H9 (cell line): ENCODE measurements around the gene MEIS2. TPM values are rescaled to one million over a fixed set of nuclear protein-coding genes. Genes with fewer than 3 reads are reported as not detected.

ENCODE experiments used
- DNase-seq: peaks from one replicate; pipeline ENCODE4 v3.0.0-alpha.2; 2017
- H2AFZ ChIP-seq: one replicate; pipeline ENCODE4 v1.6.1; 2013; ENCODE audit warnings: mild to moderate bottlenecking, low read length, control low read depth, moderate library complexity
- H2AK5ac ChIP-seq: 2 replicates; pipeline ENCODE4 v1.6.1; 2013; ENCODE audit warnings: low read length, control low read depth, mixed read lengths; ENCODE audit not compliant: insufficient read length
- H2BK120ac ChIP-seq: one replicate; pipeline ENCODE4 v1.6.1; 2013; ENCODE audit warnings: low read depth, mild to moderate bottlenecking, low read length, control low read depth, inconsistent platforms; ENCODE audit not compliant: poor library complexity, severe bottlenecking
- H2BK12ac ChIP-seq: 2 replicates; pipeline ENCODE4 v1.6.1; 2013; ENCODE audit warnings: low read length, control low read depth, mixed read lengths, low read depth; ENCODE audit not compliant: insufficient read length
- H2BK15ac ChIP-seq: 2 replicates; pipeline ENCODE4 v1.6.1; 2013; ENCODE audit warnings: low read depth, low read length, control low read depth
- H2BK20ac ChIP-seq: one replicate; pipeline ENCODE4 v1.6.1; 2013; ENCODE audit warnings: low read depth, mild to moderate bottlenecking, low read length, control low read depth, inconsistent platforms; ENCODE audit not compliant: poor library complexity, severe bottlenecking
- H2BK5ac ChIP-seq: 2 replicates; pipeline ENCODE4 v1.6.1; 2013; ENCODE audit warnings: low read length, control low read depth, mixed read lengths; ENCODE audit not compliant: insufficient read length
- H3K14ac ChIP-seq: 2 replicates; pipeline ENCODE4 v1.6.1; 2013; ENCODE audit warnings: low read length, control low read depth; ENCODE audit not compliant: insufficient read depth
- H3K18ac ChIP-seq: 2 replicates; pipeline ENCODE4 v1.6.1; 2013; ENCODE audit warnings: low read depth, mild to moderate bottlenecking, mixed read lengths, low read length, control low read depth; ENCODE audit not compliant: insufficient read length
- H3K23ac ChIP-seq: 2 replicates; pipeline ENCODE4 v1.6.1; 2013; ENCODE audit warnings: low read length, control low read depth, mixed read lengths, low read depth; ENCODE audit not compliant: insufficient read length
- H3K23me2 ChIP-seq: 2 replicates; pipeline ENCODE4 v1.6.1; 2013; ENCODE audit warnings: low read depth, mild to moderate bottlenecking, mixed read lengths, low read length, control low read depth; ENCODE audit not compliant: insufficient read length, poor library complexity, severe bottlenecking
- H3K27ac ChIP-seq: 2 replicates; pipeline ENCODE4 v1.5.1; 2013; ENCODE audit warnings: low read length, control low read depth, mixed read lengths, low read depth; ENCODE audit not compliant: insufficient read length
- H3K27me3 ChIP-seq: 2 replicates; pipeline ENCODE4 v1.6.1; 2013; ENCODE audit warnings: low read length, control low read depth, inconsistent platforms; ENCODE audit not compliant: insufficient read depth
- H3K4ac ChIP-seq: 2 replicates; pipeline ENCODE4 v1.6.1; 2013; ENCODE audit warnings: low read depth, mild to moderate bottlenecking, control low read depth, inconsistent platforms, low read length, moderate library complexity
- H3K4me1 ChIP-seq: 2 replicates; pipeline ENCODE4 v1.6.1; 2013; ENCODE audit warnings: low read length, control low read depth, inconsistent platforms; ENCODE audit not compliant: insufficient read depth
- H3K4me2 ChIP-seq: 2 replicates; pipeline ENCODE4 v1.6.1; 2013; ENCODE audit warnings: low read length, control low read depth, mixed read lengths; ENCODE audit not compliant: insufficient read length, insufficient read depth
- H3K56ac ChIP-seq: 2 replicates; pipeline ENCODE4 v1.6.1; 2013; ENCODE audit warnings: low read depth, mild to moderate bottlenecking, mixed read lengths, low read length, control low read depth; ENCODE audit not compliant: insufficient read length
- H3K79me1 ChIP-seq: 2 replicates; pipeline ENCODE4 v1.6.1; 2013; ENCODE audit warnings: low read depth, mild to moderate bottlenecking, moderate library complexity, low read length, control low read depth, inconsistent platforms; ENCODE audit not compliant: insufficient read depth, poor library complexity, severe bottlenecking
- H3K79me2 ChIP-seq: 2 replicates; pipeline ENCODE4 v1.6.1; 2013; ENCODE audit warnings: low read length, control low read depth, inconsistent platforms; ENCODE audit not compliant: insufficient read depth
- H3K9ac ChIP-seq: 2 replicates; pipeline ENCODE4 v1.6.1; 2013; ENCODE audit warnings: low read length, control low read depth, mixed read lengths; ENCODE audit not compliant: insufficient read length; ENCODE audit errors: extremely low read depth
- H3K9me3 ChIP-seq: one replicate; pipeline ENCODE4 v1.6.1; 2013; ENCODE audit warnings: low read depth, low read length, inconsistent platforms; ENCODE audit not compliant: control insufficient read depth
- H3T11ph ChIP-seq: one replicate; pipeline ENCODE4 v1.6.1; 2013; ENCODE audit warnings: mild to moderate bottlenecking, low read length, control low read depth, inconsistent platforms
- H4K20me1 ChIP-seq: one replicate; pipeline ENCODE4 v1.6.1; 2013; ENCODE audit not compliant: control insufficient read depth, insufficient read length, insufficient read depth
- H4K5ac ChIP-seq: 2 replicates; pipeline ENCODE4 v1.6.1; 2013; ENCODE audit warnings: low read depth, mild to moderate bottlenecking, mixed read lengths, low read length, control low read depth; ENCODE audit not compliant: insufficient read length
- H4K8ac ChIP-seq: replicated peaks from 2 replicates; pipeline ENCODE4 v1.6.1; 2013; ENCODE audit warnings: low read length, control low read depth, mixed read lengths, low read depth; ENCODE audit not compliant: insufficient read length
- H4K91ac ChIP-seq: 2 replicates; pipeline ENCODE4 v1.6.1; 2013; ENCODE audit warnings: low read depth, mild to moderate bottlenecking, moderate library complexity, mixed read lengths, low read length, control low read depth; ENCODE audit not compliant: insufficient read length
- H3K27ac Mint-ChIP-seq, 3 experiments: 2 replicates in 2 of 3; 3 replicates in 1 of 3; pipeline ENCODE4 v1.8.0; 2020 to 2021; ENCODE audit warnings: mixed read lengths in 3 of 3, mild to moderate bottlenecking in 1 of 3, moderate library complexity in 1 of 3
- H3K27me3 Mint-ChIP-seq: 2 replicates; pipeline ENCODE4 v1.8.0; 2021; ENCODE audit warnings: low read depth, mild to moderate bottlenecking, moderate library complexity, mixed read lengths
- H3K36me3 Mint-ChIP-seq, 3 experiments: 2 replicates in 2 of 3; 3 replicates in 1 of 3; pipeline ENCODE4 v1.8.0; 2020 to 2021; ENCODE audit warnings: low read depth in 3 of 3, mixed read lengths in 3 of 3; ENCODE audit not compliant: insufficient read depth in 1 of 3
- H3K4me1 Mint-ChIP-seq, 2 experiments: 2 replicates each; pipeline ENCODE4 v1.8.0; 2020; ENCODE audit warnings: mixed read lengths in 2 of 2
- H3K4me3 Mint-ChIP-seq, 2 experiments: 2 replicates in 1 of 2; 3 replicates in 1 of 2; pipeline ENCODE4 v1.8.0; 2020 to 2021; ENCODE audit warnings: mild to moderate bottlenecking in 2 of 2, mixed read lengths in 2 of 2, moderate library complexity in 1 of 2
- H3K9me3 Mint-ChIP-seq, 2 experiments: 2 replicates in 1 of 2; 3 replicates in 1 of 2; pipeline ENCODE4 v1.8.0; 2020; ENCODE audit warnings: mild to moderate bottlenecking in 2 of 2, mixed read lengths in 2 of 2, moderate library complexity in 1 of 2
- CTCF ChIP-seq: fragments of 200-600 bp; sonication (generic); conservative IDR thresholded peaks from 3 replicates; pipeline ENCODE4 v1.8.0; 2021; ENCODE audit warnings: antibody characterized with exemption, mild to moderate bottlenecking
- WGBS: extraction: QIAGEN DNeasy Blood & Tissue Kit; methylation state at CpG from one replicate; pipeline ENCODE4 v1.1.7; 2013; ENCODE audit warnings: missing lambda C conversion rate, low lambda C conversion rate, mixed read lengths; ENCODE audit not compliant: insufficient read length; ENCODE audit errors: extremely low coverage; 5-methylcytosine and 5-hydroxymethylcytosine counted together
- total RNA-seq: library from RNA; stranded (reverse); gene quantifications from 2 replicates; pipeline ENCODE4 v1.2.1, GENCODE V29; 2021

The MEIS2 gene
- total RNA-seq, 1 experiment from 2014 or later, result 0.35 TPM

GRCh38 chr15:36965570-36966342 lies 134.6 kb downstream of the MEIS2 start:
- no peak overlapping the region for H4K91ac ChIP-seq
- no peak overlapping the region for H3K18ac ChIP-seq
- H3K4me2 ChIP-seq, result no peak overlapping the region
- H4K20me1 ChIP-seq, result no peaks in the 10 kb centered on the region
- no peak overlapping the region for H2AFZ ChIP-seq
- H2BK120ac ChIP-seq, result no peak overlapping the region
- no peak overlapping the region for H3K4me3 Mint-ChIP-seq
- H3K79me2 ChIP-seq, result no peaks in the 10 kb centered on the region
- H3K9me3 Mint-ChIP-seq, result no peaks in the 10 kb centered on the region
- H3K4me1 Mint-ChIP-seq, result no peaks in the 10 kb centered on the region
- H2BK15ac ChIP-seq, result no peak overlapping the region
- H2BK12ac ChIP-seq, result no peak overlapping the region
- no peak overlapping the region for H2AK5ac ChIP-seq
- no peak for DNase-seq
- H3K23ac ChIP-seq, result no peak overlapping the region
- no peak overlapping the region for H2BK20ac ChIP-seq
- H4K8ac ChIP-seq, result no peak overlapping the region
- H3K27me3 ChIP-seq, result no peaks in the 10 kb centered on the region
- H3K23me2 ChIP-seq, result no peaks in the 10 kb centered on the region
- H3K14ac ChIP-seq, result no peak overlapping the region
- no peak overlapping the region for H3K27ac ChIP-seq
- no CpG with 5 or more reads among the region's 4 CpGs for WGBS
- H3K56ac ChIP-seq, result no peak overlapping the region
- H2BK5ac ChIP-seq, result no peak overlapping the region
- H3K4me1 ChIP-seq, result no peaks in the 10 kb centered on the region
- H3K27ac Mint-ChIP-seq, result no peak overlapping the region
- H3K27me3 Mint-ChIP-seq, result no peaks in the 10 kb centered on the region
- no peak overlapping the region for H3K9ac ChIP-seq
- H3T11ph ChIP-seq, result no peak overlapping the region
- H3K9me3 ChIP-seq, result no peaks in the 10 kb centered on the region
- H3K4ac ChIP-seq, result no peak overlapping the region
- no peak for TF ChIP-seq CTCF
- no peaks in the 10 kb centered on the region for H3K36me3 Mint-ChIP-seq
- H3K79me1 ChIP-seq, result no peaks in the 10 kb centered on the region
- no peak overlapping the region for H4K5ac ChIP-seq
